Astrocyte of the spinal cord (primary cell): ENCODE measurements around the gene TSEN34.

ENCODE experiments used
- DNase-seq: peaks from one replicate; pipeline ENCODE4 v3.0.0; 2011; ENCODE audit warnings: low read depth, low spot score
- H3K4me3 ChIP-seq: 2 replicates; pipeline ENCODE4 v1.5.1; 2011; ENCODE audit warnings: low read depth, mild to moderate bottlenecking, low read length, moderate library complexity
- in situ Hi-C: cut with HindIII; loops from 2 replicates; pipeline ENCODE4 v1.10.0; 2017; ENCODE audit warnings: low sequenced_read_pairs
- TF ChIP-seq, protein P1 (sequence below): IDR thresholded peaks from 2 replicates; pipeline ENCODE4 v1.5.1; 2012; ENCODE audit warnings: low read depth, mild to moderate bottlenecking, low read length, inconsistent platforms

Gene TSEN34

DNA sequence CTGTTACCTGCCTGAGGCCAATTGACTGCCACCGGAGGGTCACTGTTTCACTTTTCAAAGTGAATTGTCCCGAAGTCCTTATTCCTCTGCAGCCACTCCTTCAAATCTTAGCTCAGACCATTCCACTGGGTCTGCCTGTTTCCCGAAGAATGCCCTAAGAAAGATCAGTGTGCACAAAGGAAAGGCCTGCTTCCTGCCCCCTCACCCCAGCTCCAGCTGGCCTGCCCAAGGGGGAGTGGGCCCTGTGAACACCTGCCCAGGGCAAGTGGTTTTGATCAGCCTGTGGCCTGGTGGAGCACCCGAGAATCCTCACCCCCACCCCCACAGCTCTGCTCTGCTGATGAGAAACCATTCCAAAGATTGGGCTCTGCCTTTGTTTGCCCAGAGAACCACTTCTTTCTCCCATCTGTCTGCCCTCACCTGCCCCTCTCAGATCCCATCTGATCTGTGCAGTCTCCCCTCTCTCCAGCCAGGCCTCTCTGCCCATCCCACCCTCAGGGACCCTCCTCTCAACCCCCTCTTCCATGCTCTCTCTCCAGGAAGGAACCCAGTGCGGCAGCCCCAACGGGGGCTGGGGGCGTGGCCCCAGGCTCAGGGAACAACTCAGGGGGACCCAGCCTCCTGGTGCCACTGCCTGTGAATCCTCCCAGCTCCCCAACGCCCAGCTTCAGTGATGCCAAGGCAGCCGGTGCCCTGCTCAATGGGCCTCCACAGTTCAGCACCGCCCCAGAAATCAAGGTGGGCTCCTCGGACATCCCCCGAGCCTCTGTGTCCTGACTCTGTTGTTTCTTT, 41.9 kb upstream of the TSEN34 start:
- DNase-seq: no peak
- in situ Hi-C loops: no loop called here

DNA sequence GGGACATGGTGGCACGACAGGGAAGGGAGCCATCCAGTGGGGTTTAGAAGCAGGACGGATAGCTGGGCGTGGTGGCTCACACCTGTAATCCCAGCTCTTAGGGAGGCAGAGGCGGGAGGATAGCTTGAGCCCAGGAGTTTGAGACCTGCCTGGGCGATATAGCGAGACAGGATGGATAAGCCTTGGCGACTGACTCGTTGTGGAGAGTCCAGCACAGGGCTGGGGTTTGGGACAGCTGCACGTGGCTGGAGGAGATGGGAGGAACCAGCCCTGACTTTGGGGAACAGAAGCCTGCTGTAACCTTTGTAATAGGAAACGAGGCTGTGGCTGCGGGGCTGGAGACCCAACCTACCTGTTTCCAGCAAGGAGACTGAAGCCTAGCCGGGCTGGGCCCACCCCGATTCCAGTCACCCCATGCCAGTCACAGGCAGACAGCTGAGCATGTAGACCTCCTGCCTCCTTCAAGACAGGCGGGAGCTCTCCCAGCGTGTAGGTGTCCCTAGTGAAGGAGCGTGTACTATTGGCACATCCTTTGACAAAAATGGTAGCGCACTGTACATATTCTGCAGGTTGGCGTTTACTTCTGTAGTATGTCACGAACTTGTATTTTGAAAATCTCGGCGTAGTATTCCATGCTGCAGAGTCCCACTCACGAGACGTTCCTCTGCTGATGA, 39.6 kb upstream of the TSEN34 start:
- in situ Hi-C loops: no loop called here

More for the DNA sequence above, 41.9 kb upstream of the TSEN34 start:
- H3K4me3 ChIP-seq: no peak overlapping the region
- TF ChIP-seq, protein P1, sequence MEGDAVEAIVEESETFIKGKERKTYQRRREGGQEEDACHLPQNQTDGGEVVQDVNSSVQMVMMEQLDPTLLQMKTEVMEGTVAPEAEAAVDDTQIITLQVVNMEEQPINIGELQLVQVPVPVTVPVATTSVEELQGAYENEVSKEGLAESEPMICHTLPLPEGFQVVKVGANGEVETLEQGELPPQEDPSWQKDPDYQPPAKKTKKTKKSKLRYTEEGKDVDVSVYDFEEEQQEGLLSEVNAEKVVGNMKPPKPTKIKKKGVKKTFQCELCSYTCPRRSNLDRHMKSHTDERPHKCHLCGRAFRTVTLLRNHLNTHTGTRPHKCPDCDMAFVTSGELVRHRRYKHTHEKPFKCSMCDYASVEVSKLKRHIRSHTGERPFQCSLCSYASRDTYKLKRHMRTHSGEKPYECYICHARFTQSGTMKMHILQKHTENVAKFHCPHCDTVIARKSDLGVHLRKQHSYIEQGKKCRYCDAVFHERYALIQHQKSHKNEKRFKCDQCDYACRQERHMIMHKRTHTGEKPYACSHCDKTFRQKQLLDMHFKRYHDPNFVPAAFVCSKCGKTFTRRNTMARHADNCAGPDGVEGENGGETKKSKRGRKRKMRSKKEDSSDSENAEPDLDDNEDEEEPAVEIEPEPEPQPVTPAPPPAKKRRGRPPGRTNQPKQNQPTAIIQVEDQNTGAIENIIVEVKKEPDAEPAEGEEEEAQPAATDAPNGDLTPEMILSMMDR: no peak

DNA sequence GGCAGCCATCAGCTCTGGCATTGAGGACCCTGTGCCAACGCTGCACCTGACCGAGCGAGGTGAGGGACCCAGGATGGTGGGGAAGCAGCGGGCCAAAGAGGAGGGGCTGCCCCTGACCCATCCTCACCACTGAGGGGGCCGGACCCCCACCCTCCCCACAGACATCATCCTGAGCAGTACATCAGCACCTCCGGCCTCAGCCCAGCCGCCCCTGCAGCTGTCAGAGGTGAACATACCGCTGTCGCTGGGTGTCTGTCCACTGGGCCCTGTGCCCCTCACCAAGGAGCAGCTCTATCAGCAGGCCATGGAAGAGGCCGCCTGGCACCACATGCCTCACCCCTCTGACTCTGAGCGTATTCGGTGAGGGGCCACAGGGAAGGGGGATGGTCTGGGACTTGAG, 38.8 kb upstream of the TSEN34 start:
- in situ Hi-C loops: no loop called here
- H3K4me3 ChIP-seq: no peak overlapping the region
- TF ChIP-seq, protein P1: no peak
- DNase-seq: no peak

More for the DNA sequence above, 39.6 kb upstream of the TSEN34 start:
- no peak overlapping the region for H3K4me3 ChIP-seq
- no peak for DNase-seq
- TF ChIP-seq, protein P1: no peak

DNA sequence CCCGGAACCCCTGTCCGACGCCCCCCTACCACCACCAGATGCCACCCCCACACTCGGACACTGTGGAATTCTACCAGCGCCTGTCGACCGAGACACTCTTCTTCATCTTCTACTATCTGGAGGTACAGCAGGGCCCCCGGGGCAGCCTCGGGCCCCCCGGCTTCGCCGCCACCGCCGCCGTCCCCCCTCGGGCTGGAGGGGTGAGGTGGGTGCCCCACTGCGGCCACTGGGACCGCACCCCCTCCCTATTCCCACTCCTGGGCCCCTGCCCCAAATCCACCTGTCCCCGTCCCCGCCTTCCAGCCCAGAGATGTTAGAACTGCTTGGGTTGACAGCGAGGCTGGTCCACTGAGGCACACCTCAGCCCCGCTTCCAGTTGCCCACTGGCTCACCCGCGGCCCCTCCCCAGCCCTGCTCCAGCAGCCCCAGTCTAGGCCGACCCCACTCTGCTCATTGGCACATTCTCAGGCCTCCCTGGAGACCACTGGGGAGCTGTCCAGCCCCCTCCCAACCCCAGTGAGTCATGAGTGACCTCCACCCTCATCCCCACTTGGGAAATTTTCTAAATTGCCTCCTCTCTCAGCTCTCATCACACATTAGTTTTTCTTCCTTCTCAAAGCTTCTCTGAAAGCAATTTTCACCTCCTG, 38.1 kb upstream of the TSEN34 start:
- H3K4me3 ChIP-seq: no peak overlapping the region
- TF ChIP-seq, protein P1: no peak
- in situ Hi-C loops: no loop called here
- DNase-seq: no peak

DNA sequence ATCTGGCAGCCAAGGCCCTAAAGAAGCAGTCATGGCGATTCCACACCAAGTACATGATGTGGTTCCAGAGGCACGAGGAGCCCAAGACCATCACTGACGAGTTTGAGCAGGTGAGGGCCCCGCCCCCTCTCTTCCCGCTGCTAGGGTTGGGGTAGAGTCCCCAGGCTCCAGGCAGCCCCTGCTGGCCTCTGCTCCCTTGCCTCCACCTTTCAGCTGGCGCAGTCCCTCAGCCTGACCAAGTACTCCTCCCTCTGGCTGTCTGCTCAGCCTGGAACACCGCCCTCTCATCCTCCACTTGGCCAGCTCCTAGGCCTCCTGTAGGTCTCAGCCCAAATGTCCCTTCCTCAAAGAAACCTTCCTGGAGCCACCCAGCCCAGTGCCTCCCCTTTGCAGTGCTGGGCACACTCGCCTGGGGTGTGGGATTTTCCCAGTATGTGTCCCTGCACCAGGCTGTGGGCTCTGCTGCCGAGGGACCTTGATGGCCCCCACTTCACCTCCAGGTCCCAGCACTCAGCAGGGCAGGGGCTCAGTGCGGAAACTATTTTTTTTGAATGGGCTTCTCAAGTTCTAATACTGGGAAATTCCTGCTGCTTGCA, 37.3 kb upstream of the TSEN34 start:
- TF ChIP-seq, protein P1: no peak
- no peak for DNase-seq
- in situ Hi-C loops: no loop called here
- H3K4me3 ChIP-seq: no peak overlapping the region

DNA sequence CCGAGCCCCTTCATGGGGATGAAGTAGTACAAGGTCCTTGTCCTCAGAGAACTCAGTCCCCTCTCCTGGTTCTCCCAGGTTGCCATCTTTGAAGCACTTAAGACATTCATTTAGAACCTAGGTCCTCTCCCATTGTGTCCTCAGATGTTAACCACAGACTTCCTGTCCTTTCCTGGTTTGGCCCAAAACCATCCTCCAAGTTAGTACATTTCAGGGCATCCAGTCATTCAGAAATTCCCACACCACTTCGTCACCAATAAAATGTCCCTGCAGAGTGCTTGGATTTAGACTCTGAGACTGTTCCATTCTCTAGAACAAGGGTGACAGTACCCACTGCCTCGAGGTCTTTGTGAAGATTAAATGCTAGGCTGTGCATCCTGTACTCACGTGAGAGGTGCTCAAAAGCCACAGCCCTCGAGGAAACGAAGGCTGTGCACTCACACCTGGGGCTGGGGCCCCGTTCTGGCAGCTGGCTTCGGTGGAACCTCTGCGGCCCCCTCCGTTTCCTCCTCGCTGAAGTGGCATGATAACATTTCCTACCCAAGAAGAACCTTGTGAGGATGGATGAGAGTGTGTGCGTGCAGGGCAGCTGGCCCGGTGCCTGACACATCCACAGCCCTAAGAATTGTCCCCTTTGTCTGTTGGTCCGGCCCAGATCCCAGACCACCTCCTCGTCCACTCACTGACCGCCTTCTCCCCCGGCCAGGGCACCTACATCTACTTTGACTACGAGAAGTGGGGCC, 36.3 kb upstream of the TSEN34 start:
- TF ChIP-seq, protein P1: no peak
- in situ Hi-C loops: no loop called here
- DNase-seq: no peak
- H3K4me3 ChIP-seq: no peak overlapping the region
